Measurements from ENCODE around the gene RPGRIP1L. TPM values are rescaled to one million over a fixed set of nuclear protein-coding genes. Genes with fewer than 3 reads are reported as not detected.

The RPGRIP1L gene
- total and polyA plus RNA-seq, 2 donors (not counting 1 experiment from before 2014, with no cell fraction given), result 7.4 to 13.0 TPM

DNA sequence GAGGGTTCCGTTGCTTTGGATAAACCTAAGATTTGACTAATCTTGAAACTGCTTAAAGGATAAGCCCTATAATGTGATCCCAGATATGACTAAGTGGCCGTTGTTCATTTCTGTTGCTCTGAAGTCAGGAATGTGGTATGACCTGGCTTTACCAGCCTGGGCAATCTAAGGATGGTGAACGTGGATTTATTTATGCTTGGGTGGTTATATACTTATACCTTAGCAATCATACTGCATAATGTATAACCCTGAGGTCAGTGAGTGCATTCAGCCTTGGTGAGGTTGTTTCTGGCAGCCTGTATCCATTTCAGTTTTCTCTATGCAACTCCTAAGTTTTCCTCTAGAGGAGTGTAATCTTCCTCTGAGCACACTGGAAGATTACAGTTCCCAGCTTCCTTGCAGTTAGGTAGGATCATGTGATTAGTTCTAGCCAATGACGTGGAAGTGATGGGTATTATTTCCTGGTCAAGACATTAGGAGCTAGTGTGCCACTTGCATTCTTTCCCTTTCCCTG is 42.2 kb upstream of the RPGRIP1L start:
- Histone ChIP-seq H2AFZ (ENCODE audit: low read length) (no peak overlapping the region), H3K4me1 (ENCODE audit: control insufficient read depth, extremely low read depth, insufficient read depth, low read length) (peaks cover 2% of the 10 kb centered on the region), H3K4me2 (ENCODE audit: extremely low read depth, insufficient read depth, low read length) (no peak overlapping the region), H3K27ac (ENCODE audit: insufficient read depth, low read length) (no peak overlapping the region), H4K20me1 (ENCODE audit: control insufficient read depth, extremely low read depth, insufficient read depth, low read length) (no peaks in the 10 kb centered on the region), H3K9ac (ENCODE audit: insufficient read depth, low read length) (no peak overlapping the region), H3K27me3 (ENCODE audit: control insufficient read depth, insufficient read depth, low read length) (no peaks in the 10 kb centered on the region), H3K79me2 (ENCODE audit: control insufficient read depth, insufficient read depth, low read length) (peaks cover 6% of the 10 kb centered on the region), H3K9me3 (ENCODE audit: control insufficient read depth, insufficient read depth, low read depth, low read length) (no peaks in the 10 kb centered on the region), H3K4me3 (replicated peaks in 1 of 4; ENCODE audit: control extremely low read depth in 1 of 4, insufficient read depth in 1 of 4, low read depth in 3 of 4, low read length in 4 of 4) (no peak overlapping the region), H3K36me3 (ENCODE audit: control insufficient read depth, insufficient read depth, low read length) (no peaks in the 10 kb centered on the region)
- no peak for TF ChIP-seq EZH2 (IDR thresholded peaks at IDR 0.05; ENCODE audit: low read length, missing control alignments)
- TF ChIP-seq, protein P1, sequence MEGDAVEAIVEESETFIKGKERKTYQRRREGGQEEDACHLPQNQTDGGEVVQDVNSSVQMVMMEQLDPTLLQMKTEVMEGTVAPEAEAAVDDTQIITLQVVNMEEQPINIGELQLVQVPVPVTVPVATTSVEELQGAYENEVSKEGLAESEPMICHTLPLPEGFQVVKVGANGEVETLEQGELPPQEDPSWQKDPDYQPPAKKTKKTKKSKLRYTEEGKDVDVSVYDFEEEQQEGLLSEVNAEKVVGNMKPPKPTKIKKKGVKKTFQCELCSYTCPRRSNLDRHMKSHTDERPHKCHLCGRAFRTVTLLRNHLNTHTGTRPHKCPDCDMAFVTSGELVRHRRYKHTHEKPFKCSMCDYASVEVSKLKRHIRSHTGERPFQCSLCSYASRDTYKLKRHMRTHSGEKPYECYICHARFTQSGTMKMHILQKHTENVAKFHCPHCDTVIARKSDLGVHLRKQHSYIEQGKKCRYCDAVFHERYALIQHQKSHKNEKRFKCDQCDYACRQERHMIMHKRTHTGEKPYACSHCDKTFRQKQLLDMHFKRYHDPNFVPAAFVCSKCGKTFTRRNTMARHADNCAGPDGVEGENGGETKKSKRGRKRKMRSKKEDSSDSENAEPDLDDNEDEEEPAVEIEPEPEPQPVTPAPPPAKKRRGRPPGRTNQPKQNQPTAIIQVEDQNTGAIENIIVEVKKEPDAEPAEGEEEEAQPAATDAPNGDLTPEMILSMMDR (conservative IDR thresholded peaks at IDR 0.05 in 1 of 2, IDR thresholded peaks at IDR 0.05 in 1 of 2; ENCODE audit: low read depth in 1 of 2, low read length in 2 of 2), result no peak
- DNase-seq (ENCODE audit: low read depth in 2 of 2), result peak; percentile 21 to 71

DNA sequence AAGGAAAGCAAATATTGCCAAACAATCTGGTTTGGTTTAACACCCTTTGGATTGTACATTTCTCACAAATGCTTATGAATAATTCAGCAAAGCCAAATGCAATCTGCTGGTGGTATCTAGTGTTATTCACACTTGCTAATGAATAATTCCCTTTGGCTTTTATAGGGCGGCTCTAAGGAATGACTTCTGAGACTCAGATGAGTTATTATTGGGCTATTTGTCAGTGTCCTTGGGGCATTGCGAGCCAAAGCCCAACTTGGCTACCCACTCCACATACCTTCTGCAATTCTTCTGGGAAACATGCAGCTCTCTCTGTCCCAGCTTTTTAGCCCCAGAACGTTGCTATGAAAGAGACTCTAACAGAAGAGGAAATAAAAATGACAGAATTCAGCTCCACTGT is 41.4 kb upstream of the RPGRIP1L start:
- Histone ChIP-seq H3K27ac (ENCODE audit: insufficient read depth, low read length) (no peak overlapping the region), H3K27me3 (ENCODE audit: control insufficient read depth, insufficient read depth, low read length) (no peaks in the 10 kb centered on the region), H2AFZ (ENCODE audit: low read length) (no peak overlapping the region), H3K4me3 (replicated peaks in 1 of 4; ENCODE audit: control extremely low read depth in 1 of 4, insufficient read depth in 1 of 4, low read depth in 3 of 4, low read length in 4 of 4) (no peak overlapping the region), H3K36me3 (ENCODE audit: control insufficient read depth, insufficient read depth, low read length) (no peaks in the 10 kb centered on the region), H3K4me1 (ENCODE audit: control insufficient read depth, extremely low read depth, insufficient read depth, low read length) (peaks cover 2% of the 10 kb centered on the region), H3K4me2 (ENCODE audit: extremely low read depth, insufficient read depth, low read length) (no peak overlapping the region), H4K20me1 (ENCODE audit: control insufficient read depth, extremely low read depth, insufficient read depth, low read length) (no peaks in the 10 kb centered on the region), H3K79me2 (ENCODE audit: control insufficient read depth, insufficient read depth, low read length) (peaks cover 6% of the 10 kb centered on the region), H3K9ac (ENCODE audit: insufficient read depth, low read length) (no peak overlapping the region), H3K9me3 (ENCODE audit: control insufficient read depth, insufficient read depth, low read depth, low read length) (no peaks in the 10 kb centered on the region)
- no peak for TF ChIP-seq EZH2 (IDR thresholded peaks at IDR 0.05; ENCODE audit: low read length, missing control alignments)
- TF ChIP-seq, protein P1 (conservative IDR thresholded peaks at IDR 0.05 in 1 of 2, IDR thresholded peaks at IDR 0.05 in 1 of 2; ENCODE audit: low read depth in 1 of 2, low read length in 2 of 2), result no peak
- peak in 1 of 2 donors; percentile 84 for DNase-seq (ENCODE audit: low read depth in 2 of 2)

DNA sequence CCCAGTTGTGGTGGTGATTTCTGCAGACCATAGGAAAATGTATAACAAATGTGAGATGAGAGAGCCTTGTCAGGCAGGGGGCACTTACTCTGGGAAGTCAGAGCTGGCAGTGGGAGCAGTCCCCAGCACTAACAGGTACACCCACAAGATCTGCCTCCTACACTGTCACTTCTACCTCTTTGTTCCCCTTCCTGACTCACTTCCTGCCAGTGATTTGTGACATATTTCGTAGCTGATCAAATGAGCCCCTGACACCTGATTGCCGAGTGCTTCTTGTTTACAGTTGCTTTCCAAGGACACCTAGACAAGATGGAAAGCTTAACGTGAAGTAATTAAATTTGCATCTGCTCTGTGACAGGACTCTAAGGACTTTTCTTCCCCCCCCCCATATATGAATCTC is 40.8 kb upstream of the RPGRIP1L start:
- Histone ChIP-seq H3K4me1 (ENCODE audit: control insufficient read depth, extremely low read depth, insufficient read depth, low read length) (peaks cover 2% of the 10 kb centered on the region), H3K79me2 (ENCODE audit: control insufficient read depth, insufficient read depth, low read length) (peaks cover 6% of the 10 kb centered on the region), H3K9ac (ENCODE audit: insufficient read depth, low read length) (no peak overlapping the region), H3K9me3 (ENCODE audit: control insufficient read depth, insufficient read depth, low read depth, low read length) (no peaks in the 10 kb centered on the region), H2AFZ (ENCODE audit: low read length) (no peak overlapping the region), H3K4me2 (ENCODE audit: extremely low read depth, insufficient read depth, low read length) (no peak overlapping the region), H3K27ac (ENCODE audit: insufficient read depth, low read length) (no peak overlapping the region), H3K36me3 (ENCODE audit: control insufficient read depth, insufficient read depth, low read length) (no peaks in the 10 kb centered on the region), H3K27me3 (ENCODE audit: control insufficient read depth, insufficient read depth, low read length) (no peaks in the 10 kb centered on the region), H4K20me1 (ENCODE audit: control insufficient read depth, extremely low read depth, insufficient read depth, low read length) (no peaks in the 10 kb centered on the region), H3K4me3 (replicated peaks in 1 of 4; ENCODE audit: control extremely low read depth in 1 of 4, insufficient read depth in 1 of 4, low read depth in 3 of 4, low read length in 4 of 4) (no peak overlapping the region)
- DNase-seq (ENCODE audit: low read depth in 2 of 2), result no peak
- TF ChIP-seq EZH2 (IDR thresholded peaks at IDR 0.05; ENCODE audit: low read length, missing control alignments), result no peak
- TF ChIP-seq, protein P1 (conservative IDR thresholded peaks at IDR 0.05 in 1 of 2, IDR thresholded peaks at IDR 0.05 in 1 of 2; ENCODE audit: low read depth in 1 of 2, low read length in 2 of 2), result no peak

Measured in fibroblast of lung (primary cell).